IPS DF 4.7 (cell line): ENCODE measurements around the gene PDE6H.
A peak's percentile ranks its signal among the peaks of the same experiment; 100 is the strongest.

Experiments
- DNase-seq: peaks from one replicate; pipeline ENCODE4 v3.0.0-alpha.2; 2013; ENCODE audit warnings: low spot score; ENCODE audit errors: extremely low read depth

PDE6H gene

GRCh38 chr12:15001733-15002382 is 29.0 kb downstream of the PDE6H start:
- peak; percentile 19 for DNase-seq

DNA sequence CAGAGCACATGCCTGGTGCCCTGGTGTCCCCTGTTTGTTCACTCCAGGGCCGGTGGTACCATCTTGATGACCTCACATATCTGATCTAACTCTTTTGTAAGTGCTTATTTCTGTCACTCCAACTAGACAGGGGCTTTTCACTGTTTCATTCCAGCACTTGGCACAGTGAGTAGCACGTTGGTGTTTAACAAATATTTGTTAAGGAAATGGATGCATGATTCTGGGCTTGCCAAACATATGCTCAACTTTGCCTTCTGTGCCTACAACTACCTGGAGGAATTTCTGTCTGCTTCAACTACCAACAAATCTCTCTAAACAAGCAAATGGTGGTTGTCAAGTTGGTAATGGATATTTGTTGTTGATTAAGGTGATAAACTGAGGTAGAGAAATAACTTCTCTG is 31.6 kb downstream of the PDE6H start:
- DNase-seq: no peak

GRCh38 chr12:15005064-15005463 is 32.2 kb downstream of the PDE6H start:
- no peak for DNase-seq

GRCh38 chr12:15007551-15007950 is 34.7 kb downstream of the PDE6H start:
- DNase-seq: no peak

- no peak for DNase-seq
Measured at GRCh38 chr12:15011162-15011561, 38.3 kb downstream of the PDE6H start.

- no peak for DNase-seq
Measured at GRCh38 chr12:15013634-15014179, 40.9 kb downstream of the PDE6H start.

- DNase-seq: no peak
Measured at GRCh38 chr12:15014708-15015107, 41.9 kb downstream of the PDE6H start.

GRCh38 chr12:15015121-15015520 is 42.3 kb downstream of the PDE6H start:
- DNase-seq: no peak

- no peak for DNase-seq
Measured at GRCh38 chr12:15020156-15020555, 47.3 kb downstream of the PDE6H start.
